ENCODE data around the gene FAM3D.
A peak's percentile ranks its signal among the peaks of the same experiment; 100 is the strongest.

Gene FAM3D

DNA sequence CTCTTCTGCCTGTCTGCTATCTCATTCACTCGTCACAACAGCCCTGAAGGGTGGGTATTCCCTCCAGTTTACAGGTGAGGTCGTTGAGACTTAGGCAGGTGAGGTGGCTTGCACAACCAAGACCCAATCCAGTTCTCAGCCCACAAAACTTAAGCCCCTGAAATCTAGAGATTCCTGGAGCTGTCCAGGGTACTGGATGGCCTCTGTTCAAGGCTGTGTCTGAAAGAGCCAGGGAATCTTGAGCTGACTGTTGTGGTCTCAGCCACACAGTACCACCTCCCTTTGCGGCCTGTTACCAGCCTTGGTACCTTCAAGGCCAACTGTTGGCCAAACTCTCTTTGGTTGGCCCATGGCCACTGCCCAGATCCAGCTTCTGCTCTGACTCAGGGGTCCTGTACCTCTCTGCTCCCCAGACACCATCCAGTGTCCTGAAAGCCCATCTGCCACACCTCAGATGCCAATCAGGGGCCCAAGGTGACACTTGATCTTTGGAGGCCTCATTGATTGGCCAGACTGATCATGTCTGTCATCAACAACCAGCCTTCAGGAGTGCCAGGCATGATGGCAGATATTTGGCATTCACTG, 78.5 kb downstream of the FAM3D start:
- TF ChIP-seq REST (IDR thresholded peaks at IDR 0.05; ENCODE audit: insufficient read depth in 1 of 2, low read depth in 2 of 2, low read length in 2 of 2) (peak; percentile 93 to 98), POLR2AphosphoS5 (IDR thresholded peaks at IDR 0.05; ENCODE audit: low read depth, low read length) (no peak)

- no peak for TF ChIP-seq SIN3A (IDR thresholded peaks at IDR 0.05; ENCODE audit: borderline replicate concordance, insufficient read depth, low read length)
- TF ChIP-seq TAF1 (IDR thresholded peaks at IDR 0.05; ENCODE audit: borderline replicate concordance, insufficient read depth, low read length), result no peak
- no peak for TF ChIP-seq FOXP2 (optimal IDR thresholded peaks at IDR 0.05; ENCODE audit: borderline replicate concordance, extremely low read depth, extremely low read length, insufficient read depth)
- no peak for TF ChIP-seq REST (IDR thresholded peaks at IDR 0.05; ENCODE audit: insufficient read depth in 1 of 2, low read depth in 2 of 2, low read length in 2 of 2)
- no peak for TF ChIP-seq POLR2AphosphoS5 (IDR thresholded peaks at IDR 0.05; ENCODE audit: low read depth, low read length)
Measured at GRCh38 chr3:58586776-58587192, 79.8 kb downstream of the FAM3D start.

DNA sequence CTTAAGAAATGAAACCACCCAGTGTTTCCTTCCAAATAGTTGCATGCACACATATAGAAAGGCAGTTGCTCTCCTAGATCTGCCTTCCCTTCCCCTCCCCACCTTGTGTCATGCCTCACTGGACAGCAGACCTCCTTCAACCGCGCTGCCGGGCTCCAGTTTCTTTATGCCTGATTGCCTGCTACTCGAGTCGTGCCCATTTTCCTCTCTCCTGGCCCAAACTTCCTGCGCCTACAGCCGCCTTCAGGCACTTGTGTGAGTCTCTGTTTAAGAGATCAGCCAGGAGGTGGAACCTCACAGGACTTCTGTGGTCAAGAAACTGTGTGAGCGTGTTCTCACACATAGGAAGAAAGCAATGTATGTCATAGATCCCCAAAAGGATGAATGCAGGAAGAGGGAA, 80.6 kb downstream of the FAM3D start:
- peak in 1 of 2 experiments; percentile 40; a peak in 1 of 4 replicates for TF ChIP-seq REST (IDR thresholded peaks at IDR 0.05; ENCODE audit: insufficient read depth in 1 of 2, low read depth in 2 of 2, low read length in 2 of 2)
- no peak for TF ChIP-seq POLR2AphosphoS5 (IDR thresholded peaks at IDR 0.05; ENCODE audit: low read depth, low read length)
- no peak for TF ChIP-seq FOXP2 (optimal IDR thresholded peaks at IDR 0.05; ENCODE audit: borderline replicate concordance, extremely low read depth, extremely low read length, insufficient read depth)
- TF ChIP-seq TAF1 (IDR thresholded peaks at IDR 0.05; ENCODE audit: borderline replicate concordance, insufficient read depth, low read length), result no peak

DNA sequence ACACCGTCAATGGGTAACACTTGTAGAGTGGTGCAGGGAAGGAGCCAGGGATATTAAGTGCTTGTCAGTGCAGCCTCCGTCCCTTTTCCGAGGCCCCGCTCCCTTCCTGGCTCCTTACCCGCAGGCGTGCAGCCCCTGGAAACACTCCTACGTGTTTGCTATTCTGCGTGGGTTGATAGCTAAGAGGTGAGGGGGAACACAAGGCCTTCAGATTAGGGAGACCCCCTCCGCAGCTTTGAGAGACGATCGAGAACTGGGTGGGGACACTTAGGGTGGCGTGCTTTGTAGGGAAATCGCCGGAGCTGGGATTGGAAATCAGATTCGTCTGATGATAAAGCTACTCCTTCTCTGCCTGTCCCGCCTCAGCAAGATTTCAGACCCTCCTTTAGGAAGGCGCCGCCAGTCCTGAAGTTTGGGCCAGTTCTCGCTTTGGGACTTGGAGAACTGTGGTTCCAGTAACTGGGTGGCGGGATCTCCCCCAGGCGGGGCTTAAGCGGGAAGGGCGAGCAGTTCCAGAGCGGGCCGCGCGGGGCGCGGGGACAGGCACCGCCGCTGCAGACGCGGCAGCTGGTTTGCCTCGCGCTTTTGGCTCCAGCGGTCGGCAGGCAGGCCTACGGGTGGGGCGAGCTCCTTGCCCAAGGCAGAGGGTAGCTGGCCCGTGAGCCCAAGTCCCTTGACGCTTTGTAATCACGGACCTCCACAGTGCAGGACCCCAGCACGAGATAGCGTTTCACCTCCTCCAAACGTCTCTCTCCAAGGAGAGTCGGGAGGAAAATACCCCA, 81.4 kb downstream of the FAM3D start:
- TF ChIP-seq POLR2AphosphoS5 (IDR thresholded peaks at IDR 0.05; ENCODE audit: low read depth, low read length), result no peak
- no peak for TF ChIP-seq TAF1 (IDR thresholded peaks at IDR 0.05; ENCODE audit: borderline replicate concordance, insufficient read depth, low read length)
- no peak for TF ChIP-seq FOXP2 (optimal IDR thresholded peaks at IDR 0.05; ENCODE audit: borderline replicate concordance, extremely low read depth, extremely low read length, insufficient read depth)
- TF ChIP-seq SIN3A (IDR thresholded peaks at IDR 0.05; ENCODE audit: borderline replicate concordance, insufficient read depth, low read length), result no peak
- TF ChIP-seq REST (IDR thresholded peaks at IDR 0.05; ENCODE audit: insufficient read depth in 1 of 2, low read depth in 2 of 2, low read length in 2 of 2), result 0 out of 4 replicates have a peak, but pooled peaks of 1 of the 2 experiments have one; percentile 27
